ENCODE measurements around the gene TNK2. TPM values are rescaled to one million over a fixed set of nuclear protein-coding genes. Genes with fewer than 3 reads are reported as not detected.

TNK2 gene
- total RNA-seq, 2 donors from 2014 or later, result 24.3 to 34.1 TPM

DNA sequence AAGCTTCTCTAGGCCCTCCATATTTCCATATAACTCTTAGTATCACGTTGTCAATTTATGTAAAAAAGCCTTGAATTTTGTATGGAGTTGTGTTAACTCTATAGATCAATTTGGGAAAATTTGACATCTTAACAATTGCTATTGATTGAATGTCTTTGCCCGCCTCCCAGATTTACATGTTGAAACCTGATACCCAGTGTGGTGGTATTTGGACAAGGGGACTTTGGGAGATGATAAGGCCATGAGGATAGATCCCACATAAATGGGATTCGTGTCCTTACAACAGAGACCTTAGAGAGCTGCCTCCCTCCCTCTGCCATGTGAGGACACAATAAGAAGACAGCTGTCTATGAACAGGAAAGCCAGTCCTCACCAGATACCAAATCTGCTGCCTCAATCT is 21.1 kb upstream of the TNK2 start:
- DNase-seq (ENCODE audit: low spot score), result peak; percentile 11
- intact Hi-C loops (cut with DNase I), result no loop called here

DNA sequence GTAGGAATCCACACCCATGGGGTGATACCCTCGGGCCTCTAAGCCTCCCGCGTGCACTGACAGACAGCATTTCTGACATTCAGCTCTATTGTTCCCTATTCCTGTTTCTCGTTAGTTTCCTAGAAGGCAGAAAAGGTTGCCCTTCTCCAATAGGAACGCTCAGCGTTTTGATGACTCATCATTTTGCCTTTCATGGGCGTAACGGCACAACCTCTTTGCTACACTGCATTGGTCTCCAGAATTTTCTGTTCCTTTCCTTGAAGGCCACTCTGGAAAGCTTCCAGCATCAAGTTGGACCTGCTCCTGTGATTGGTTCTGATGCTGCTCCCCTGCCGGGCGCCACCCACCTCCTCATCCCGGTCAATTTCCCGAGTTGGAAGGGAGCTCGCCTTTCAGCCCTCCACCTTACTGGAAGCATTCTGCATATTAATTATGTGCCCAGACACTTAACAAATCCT is 13.0 kb upstream of the TNK2 start:
- intact Hi-C loops (cut with DNase I), result no loop called here

DNA sequence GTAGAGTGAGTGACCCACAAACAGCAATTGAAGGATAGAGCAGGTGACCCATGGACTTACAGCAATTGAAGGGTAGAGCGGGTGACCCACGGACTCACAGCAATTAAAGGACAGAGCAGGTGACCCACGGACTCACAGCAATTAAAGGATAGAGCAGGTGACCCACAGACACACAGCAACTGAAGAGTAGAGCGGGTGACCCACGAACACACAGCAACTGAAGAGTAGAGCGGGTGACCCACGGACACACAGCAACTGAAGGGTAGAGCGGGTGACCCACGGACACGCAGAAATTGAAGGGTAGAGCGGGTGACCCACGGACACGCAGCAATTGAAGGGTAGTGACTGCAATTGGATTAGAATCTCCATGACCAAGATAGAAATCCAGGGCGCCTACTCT is 9.8 kb upstream of the TNK2 start:
- peak; percentile 12 for DNase-seq (ENCODE audit: low spot score)
- intact Hi-C loops (cut with DNase I), result loop anchor here (5.0 to 10.0 kb wide), 2 partner anchors 53 to 61 kb away; no protein-coding TSS in a partner anchor

More for the DNA sequence above, 13.0 kb upstream of the TNK2 start:
- DNase-seq (ENCODE audit: low spot score), result peak; percentile 34

DNA sequence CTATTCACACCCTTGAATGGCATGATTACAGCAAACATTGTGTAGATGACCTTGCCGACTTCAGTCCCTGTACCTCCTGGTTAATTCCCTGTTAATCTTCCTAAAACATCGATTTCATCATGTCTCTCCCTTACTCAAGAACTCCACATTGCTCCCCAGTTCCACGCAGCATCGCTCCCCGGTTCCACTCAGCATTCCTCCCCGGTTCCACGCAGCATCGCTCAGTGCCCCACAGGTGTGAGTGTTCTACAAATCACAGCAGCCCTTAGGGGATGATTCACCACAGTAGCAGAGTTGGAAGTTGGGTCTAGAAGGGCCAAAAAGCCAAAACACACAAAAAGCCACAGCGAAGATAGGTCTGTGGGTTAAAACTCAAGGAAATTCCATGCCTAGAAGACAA is 8.6 kb upstream of the TNK2 start:
- peak; percentile 30 for DNase-seq (ENCODE audit: low spot score)
- intact Hi-C loops (cut with DNase I), result loop anchor here (5.0 to 10.0 kb wide), 2 partner anchors 52 to 60 kb away; no protein-coding TSS in a partner anchor

DNA sequence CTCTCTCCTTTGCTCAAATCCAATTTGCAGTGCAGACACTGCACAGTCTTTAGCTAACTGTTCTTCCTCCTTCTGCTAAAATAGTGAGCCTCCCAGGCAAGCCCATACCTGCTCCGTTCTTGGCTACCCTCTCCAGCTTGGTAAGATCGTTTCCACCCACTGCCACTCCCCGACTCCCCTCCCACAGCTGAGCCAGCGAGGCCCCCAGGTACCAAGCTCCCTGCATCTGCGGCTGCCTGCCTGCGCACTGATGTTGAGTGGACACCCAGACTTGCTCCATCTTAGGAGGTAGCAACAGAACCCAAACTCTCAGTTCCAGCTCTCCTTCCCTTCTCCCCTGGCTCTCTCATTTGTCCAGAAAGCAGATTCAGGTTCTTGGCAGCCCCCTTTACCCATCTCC is 7.9 kb upstream of the TNK2 start:
- DNase-seq (ENCODE audit: low spot score), result peak; percentile 72
- intact Hi-C loops (cut with DNase I), result loop anchor here (5.0 to 10.0 kb wide), 2 partner anchors 51 to 59 kb away; no protein-coding TSS in a partner anchor

DNA sequence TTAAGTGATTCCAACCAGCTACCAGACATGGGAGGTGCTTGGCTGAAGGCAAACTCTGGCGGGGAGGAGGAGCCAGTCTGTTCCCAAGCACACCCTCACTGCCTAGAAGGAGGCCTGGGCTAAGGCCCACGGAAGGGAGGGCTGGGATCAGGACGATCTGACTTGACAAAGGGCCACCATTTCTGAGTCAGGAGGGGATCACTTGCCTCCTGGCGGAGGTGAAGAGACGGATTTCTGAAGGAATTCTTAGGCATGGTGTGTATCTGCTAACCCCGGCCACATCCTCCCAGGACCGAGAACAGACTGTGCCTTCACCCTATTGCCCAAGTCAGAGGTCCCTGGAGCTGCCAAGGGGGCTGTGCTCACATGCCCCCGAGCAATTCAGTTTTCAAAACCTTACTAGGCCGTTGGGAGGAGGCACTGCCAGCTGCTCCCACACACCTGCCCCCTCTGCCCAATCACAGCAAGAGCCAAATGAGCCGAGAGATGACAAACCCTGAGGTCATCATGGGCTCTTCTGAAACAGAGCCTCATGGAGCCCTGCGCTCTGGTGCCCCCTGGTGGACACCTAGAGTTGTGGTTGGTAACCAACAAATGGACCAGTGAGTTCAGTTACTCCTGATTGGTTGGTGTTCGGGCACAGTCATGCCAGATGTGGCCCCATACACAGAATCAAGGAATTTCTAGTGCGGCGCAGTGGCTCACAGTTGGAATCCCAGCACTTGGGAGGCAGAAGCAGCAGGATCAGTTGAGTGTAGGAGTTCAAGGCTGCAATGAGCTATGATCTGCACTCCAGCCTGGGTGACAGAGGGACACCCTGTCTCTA is 6.5 kb upstream of the TNK2 start:
- intact Hi-C loops (cut with DNase I), result loop anchor here (5.0 to 10.0 kb wide), 2 partner anchors 50 to 58 kb away; no protein-coding TSS in a partner anchor
- DNase-seq (ENCODE audit: low spot score), result peak; percentile 98

DNA sequence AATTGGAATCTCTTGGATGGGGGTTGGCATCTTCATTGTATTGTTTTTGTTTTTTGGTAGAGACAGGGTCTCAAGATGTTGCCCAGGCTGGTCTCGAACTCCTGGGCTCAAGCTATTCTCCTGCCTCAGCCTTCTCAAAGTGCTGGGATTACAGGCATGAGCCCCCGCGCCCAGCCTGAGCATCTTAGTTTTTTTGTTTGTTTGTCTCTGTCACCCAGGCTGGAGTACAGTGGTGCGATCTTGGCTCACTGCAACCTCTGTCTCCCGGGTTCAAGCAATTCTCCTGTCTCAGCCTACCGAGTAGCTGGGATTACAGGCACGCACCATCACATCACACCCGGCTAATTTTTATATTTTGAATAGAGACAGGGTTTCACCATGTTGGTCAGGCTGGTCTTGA is 5.8 kb upstream of the TNK2 start:
- DNase-seq (ENCODE audit: low spot score), result peak; percentile 51
- intact Hi-C loops (cut with DNase I), result loop anchor here in 1 of 2 donors (10.0 kb wide), 1 partner anchor 49 kb away; no protein-coding TSS in a partner anchor

DNA sequence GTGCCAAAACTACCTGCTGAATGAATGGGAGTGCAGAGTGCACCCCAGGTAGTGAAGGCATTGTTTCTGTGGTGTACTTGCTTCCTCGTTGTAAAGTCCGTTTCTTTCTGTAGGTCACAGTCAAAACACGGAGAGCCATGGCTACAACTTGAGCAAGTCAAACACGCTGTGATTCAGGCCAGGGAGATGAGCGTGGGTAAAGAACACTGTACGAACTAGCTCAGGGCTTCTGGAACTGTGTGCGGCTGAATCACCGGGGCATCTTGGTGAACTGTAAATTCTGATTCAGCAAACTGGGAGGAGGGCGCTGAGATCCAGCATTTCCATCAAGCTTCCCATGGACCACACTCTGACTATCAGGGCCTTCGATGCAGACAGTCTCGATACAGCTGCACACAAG is 5.0 kb upstream of the TNK2 start:
- DNase-seq (ENCODE audit: low spot score), result peak; percentile 73
- intact Hi-C loops (cut with DNase I), result loop anchor here in 1 of 2 donors (10.0 kb wide), 1 partner anchor 49 kb away; no protein-coding TSS in a partner anchor

DNA sequence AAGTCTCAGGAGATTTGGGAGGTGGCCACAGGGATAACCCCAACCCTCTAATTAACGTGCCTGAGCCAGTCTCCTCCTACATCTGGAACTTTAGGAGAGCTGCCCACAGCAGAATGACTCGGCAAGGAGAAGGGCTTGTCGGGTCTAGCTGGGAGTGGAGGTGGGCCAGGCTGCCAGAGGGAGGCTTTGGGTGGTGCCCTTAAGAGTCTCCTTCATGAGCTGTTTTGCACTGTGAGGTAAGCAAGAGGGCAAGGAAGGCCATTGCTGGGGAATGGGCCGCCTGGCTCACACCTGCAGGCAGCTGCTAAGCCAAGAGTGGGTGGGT is 3.6 kb upstream of the TNK2 start:
- intact Hi-C loops (cut with DNase I), result loop anchor here in 1 of 2 donors (10.0 kb wide), 1 partner anchor 47 kb away; no protein-coding TSS in a partner anchor
- peak; percentile 54 for DNase-seq (ENCODE audit: low spot score)

DNA sequence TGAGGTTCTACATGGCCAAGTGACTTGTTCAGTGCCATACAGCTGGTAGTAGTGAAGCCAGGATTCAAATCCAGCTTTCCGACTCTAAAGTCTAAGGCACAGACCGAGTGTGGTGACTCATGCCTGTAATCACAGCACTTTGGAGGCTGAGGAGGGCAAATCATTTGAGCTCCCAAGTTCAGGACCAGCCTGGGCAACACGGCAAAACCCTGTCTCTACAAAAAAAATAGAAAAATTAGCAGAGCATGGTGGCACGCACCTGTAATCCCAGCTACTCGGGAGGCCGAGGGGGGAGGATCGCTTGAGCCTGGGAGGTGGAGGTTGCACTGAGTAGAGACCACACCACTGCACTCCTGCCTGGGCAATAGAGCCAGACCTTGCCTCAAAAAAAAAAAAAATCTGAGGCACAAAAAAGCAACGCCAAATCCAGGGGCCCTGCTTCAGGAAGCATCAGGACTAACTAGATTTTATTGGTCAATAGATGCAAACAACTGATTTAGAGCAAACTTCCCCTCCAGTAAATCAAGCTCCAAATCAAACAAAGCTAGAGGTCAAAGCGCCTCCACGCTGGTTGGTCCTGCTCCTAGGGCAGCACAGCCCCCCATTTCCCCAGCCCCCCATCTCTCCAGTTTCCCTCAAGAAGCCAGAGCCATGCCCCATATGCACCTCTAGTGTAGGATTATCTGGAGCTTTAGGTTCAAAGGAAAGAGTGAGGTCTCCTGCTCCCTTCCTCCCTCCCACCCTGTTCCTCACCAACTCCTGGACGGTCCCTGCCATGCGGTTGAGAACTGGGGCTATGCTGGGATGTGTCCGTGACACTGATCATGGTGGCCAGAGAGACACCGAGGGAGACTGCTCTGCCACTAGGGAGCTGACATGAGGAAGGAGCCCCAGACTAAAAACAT is 2.9 kb upstream of the TNK2 start:
- intact Hi-C loops (cut with DNase I), result loop anchor here in 1 of 2 donors (10.0 kb wide), 1 partner anchor 46 kb away; no protein-coding TSS in a partner anchor
- peak; percentile 32 for DNase-seq (ENCODE audit: low spot score)

DNA sequence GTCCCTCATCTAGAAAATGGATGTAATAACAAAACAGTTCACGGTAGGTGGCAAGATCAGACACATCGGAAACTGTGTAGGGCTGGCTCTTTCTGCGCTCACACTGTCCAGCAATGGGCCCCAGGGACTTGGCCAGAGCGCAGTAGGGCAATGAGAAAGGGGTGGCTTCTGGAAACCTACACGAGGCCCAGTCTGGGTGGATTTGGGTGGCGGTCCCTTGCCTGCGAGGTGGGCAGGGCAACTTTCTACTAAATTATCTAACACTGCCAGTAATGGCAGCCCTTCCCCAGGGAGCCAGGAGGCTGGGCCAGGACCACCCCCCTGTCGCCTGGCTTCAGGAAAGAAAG is 2.1 kb upstream of the TNK2 start:
- intact Hi-C loops (cut with DNase I), result loop anchor here in 1 of 2 donors (10.0 kb wide), 1 partner anchor 46 kb away; no protein-coding TSS in a partner anchor
- DNase-seq (ENCODE audit: low spot score), result peak; percentile 43

DNA sequence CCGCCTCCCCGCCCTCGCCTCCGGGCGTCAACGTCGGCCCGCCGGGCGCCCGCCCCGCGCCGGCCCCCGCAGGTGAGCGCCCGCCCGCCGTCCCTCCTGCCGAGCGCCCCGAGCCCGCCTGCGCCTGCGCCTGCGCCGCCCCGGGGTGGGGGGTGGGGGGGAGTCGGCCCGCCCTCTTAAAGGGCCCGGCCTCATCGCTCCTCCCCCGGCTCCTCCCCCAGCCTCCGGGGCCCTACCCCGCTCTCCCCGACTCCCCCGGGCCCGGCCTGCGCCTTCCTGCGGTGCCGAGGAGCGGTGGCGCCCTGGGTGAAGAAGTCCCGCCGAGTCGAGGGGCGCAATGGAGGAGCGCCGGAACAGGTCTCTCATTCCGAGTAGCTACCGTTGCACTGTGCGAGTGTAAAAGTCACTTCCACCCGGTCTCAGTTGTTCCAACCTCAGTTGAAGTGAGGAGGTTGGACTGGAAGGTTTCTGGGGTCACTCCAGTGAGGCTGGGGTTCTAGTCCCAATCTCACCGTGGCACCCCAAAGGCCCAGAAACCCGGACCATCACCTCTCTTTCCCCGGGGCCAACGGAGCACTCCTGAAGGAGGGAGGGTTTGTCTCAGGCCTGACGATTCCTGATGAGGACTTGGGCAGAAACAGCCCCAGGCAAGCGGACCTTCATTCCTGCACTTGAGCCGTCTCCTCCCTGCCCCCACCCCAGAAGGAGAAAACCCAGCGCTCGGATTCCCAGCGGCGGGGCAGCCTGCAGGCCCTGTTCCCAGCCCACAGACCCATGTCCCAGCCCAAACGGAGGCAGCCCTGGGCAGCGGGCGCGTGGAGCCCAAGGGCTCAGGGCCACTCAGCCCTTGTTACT is 1.5 kb upstream of the TNK2 start:
- intact Hi-C loops (cut with DNase I), result loop anchor here in 1 of 2 donors (10.0 kb wide), 1 partner anchor 45 kb away; no protein-coding TSS in a partner anchor
- DNase-seq (ENCODE audit: low spot score), result peak; percentile 93

DNA sequence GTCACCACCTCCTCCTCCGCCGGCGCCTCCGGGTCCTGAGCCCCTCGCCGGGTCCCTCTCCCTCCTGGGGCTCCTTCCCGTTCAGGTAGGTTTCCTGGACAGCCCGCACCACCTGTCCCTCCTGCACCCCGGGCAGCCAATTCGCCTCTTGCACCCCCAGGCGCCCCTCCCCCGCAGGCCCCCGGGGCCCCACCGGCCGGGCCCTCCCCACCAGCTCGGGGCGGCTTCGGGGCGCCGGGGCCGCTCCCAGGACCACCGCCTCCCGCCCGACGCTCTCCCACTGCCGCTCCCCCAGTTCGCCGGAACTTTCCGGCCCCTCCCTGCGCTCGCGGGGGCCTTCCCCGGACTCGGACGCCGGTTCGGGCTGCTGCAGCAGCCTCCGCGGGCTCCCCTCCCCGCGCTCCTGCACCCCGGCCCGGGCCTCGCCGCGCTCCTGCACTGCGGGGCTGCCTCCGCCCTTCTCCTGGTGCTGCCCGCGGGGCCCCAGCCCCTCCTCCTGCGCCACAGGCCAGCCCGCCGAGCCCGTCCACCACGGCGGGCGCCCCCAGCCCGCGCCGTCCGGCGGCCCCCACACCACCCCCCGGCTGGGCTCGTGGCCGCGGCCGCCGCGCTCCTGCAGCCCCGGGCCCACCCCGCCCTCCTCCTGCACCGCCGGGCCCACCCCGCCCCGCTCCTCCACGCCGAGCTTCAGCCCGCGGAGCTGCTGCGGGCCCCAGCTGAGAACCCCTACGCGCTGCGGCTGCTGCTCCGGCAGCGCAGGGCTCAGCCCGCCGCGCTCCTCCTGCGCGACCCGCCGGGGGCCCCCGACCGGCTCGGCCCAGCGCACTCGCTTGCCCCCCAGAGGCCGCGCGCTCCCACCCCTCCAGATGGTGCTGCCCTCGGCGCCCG is 587 bp upstream of the TNK2 start:
- intact Hi-C loops (cut with DNase I), result no loop called here
- peak; percentile 81 for DNase-seq (ENCODE audit: low spot score)

DNA sequence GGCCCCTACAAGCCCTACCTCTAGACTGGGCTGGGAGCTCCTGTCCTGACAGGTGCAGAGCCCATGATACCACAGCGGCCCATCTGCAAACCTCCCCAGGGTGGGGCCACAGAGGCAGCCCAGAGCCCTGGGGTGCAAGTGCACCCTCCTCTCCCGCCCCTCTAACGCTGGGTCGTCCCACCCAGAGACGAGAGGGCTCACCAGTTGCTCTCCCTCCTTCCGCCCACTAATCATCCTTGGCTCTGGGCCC is 742 bp downstream of the TNK2 start:
- peak; percentile 80 for DNase-seq (ENCODE audit: low spot score)
- intact Hi-C loops (cut with DNase I), result no loop called here

DNA sequence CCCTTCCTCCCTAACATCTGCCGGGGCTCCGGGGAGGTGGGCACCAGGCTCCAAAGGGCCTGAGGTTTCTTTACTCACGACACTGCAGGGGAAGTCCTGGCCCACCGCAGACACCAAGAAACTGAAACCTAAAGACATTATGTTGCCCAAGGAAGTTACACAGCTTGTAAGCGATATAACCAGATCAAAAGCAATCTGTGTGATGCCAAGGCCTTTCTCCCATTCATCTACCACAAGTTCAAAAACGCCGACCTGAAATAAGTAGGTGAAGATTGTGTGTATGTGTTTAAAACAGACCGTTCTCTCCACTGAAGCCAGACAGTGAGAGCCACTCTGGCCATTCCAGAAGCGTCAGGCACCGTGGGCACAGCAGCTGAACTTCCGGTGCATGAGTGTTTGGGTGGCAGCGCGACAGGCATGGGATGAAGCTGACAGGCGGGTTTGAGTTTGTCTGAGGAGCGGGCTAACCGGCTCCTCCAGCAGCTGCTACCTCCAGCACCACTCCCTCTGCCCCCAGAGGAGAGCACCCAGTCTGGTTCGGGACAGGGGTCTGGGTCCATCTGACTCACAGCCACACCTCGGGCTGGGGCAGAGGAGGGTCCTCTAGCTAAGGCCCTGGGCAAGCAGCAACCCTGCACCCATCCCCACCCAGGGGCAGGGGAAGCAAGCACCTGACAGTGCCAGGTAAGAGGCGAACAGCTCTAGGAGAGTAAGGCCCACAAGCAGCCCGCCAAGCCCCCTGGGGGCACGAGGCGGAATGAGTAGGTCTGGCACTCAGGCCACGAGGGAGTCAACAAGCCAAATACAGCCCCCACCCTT is 1.3 kb downstream of the TNK2 start:
- DNase-seq (ENCODE audit: low spot score), result peak; percentile 70
- intact Hi-C loops (cut with DNase I), result no loop called here

DNA sequence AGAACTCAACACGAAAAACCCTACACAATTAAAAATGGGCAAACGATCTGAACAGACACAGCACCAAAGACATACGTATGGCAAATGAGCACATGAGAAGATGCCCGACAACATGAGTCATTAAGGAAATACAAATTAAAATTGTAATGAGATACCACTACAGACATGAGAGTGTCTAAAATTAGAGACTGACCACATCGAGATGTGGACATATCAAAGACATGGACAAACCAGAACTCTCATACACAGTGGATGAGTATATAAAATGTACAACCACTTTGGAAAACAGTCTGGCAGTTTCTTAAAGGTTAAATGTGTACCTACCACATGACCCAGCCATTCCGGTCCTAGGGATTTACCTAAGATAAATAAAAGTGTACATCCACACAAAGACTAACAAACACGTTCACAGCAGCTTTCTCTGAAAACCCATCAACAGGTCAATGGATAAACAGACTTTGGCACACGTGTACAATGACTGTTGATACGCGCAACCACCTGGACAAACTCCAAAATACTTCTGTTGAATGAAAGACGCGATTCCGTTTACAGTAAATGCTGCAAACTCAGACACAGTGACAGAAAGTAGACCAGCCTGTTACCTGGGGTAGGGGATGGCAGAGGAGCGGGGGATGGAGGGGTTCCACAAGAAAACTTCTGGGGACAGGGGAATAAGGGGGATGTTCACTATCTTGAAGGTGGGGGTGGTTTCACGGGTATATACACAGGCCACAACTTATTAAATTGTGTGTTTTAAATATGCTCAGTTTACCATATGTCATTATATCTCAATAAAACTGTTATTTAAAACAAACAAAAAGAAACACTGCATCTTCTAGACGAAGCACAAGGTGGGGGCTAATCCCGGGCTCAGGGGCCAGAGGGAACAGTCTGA is 2.1 kb downstream of the TNK2 start:
- DNase-seq (ENCODE audit: low spot score), result no peak
- intact Hi-C loops (cut with DNase I), result no loop called here

Measured in posterior vena cava (tissue), 2 donors.